GM21717 (cell line): Measurements from ENCODE around the gene TFAP2E.

Experiments used
- ATAC-seq: cut with Tn5 transposase; IDR thresholded peaks from one replicate; pipeline ENCODE4 v1.9.1; 2021; ENCODE audit warnings: mild to moderate bottlenecking, moderate library complexity; ENCODE audit not compliant: unreplicated experiment

TFAP2E gene

DNA sequence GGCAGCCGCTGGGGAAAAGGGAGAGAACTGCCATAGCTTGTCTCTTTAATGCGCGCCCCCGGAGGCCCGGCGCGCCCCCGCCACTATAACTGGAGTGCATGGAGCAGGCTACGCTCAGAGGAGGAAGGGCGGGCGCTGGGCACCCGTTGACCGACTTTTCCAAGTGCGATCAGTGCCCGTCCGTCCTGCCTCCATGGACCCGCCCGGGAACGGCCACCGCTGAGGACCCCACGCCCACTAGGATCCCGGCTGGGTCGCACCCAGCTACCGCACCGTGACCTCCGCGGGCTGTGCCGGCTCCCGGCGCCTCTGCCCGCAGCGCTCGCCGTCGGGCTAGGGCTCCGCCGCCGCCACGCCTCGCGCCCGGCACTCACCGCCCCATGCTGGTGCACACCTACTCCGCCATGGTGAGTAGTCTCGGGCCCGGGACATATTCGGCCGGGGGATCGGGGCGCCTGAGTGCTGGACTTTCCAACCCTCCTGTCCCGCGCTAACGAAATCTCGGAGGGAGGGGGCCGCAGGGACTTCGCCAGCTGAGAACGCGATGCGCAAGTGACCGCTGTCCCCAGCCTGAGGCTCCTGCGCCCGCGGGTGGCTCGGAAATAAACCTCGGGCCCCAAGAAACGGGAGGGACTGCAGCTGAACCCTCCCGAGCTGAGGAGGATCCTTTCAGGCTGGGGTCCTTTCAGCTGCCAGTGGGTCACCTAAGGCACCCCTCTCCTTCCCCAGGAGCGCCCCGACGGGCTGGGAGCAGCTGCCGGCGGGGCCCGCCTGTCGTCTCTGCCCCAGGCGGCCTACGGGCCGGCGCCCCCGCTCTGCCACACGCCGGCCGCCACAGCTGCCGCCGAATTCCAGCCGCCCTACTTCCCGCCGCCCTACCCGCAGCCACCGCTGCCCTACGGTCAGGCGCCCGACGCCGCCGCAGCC lies at the start of gene TFAP2E:
Gene TFAP2E (plus strand): TSS at position 117 of the 927 bp plus-strand sequence. CDS start 264 bp downstream, at position 381.
- no peak for ATAC-seq

DNA sequence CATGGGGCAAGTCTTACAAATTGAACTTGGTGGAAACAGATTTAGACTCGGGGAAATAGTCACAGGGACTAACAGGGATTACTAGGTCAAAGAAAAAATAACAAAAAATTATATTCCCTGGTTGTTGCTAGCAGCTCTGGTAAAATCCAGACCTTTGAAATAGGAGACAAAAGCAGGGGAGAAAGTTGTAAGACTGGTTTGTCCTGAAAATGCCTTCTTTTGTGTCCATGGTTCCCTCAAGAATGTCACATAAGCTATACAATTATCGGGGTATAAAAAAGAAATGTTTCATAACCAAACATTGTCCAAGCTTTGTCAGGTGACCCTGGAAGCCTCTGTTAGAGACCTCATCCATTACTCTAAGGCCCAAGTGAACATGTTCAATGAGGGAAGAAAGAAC lies 49.0 kb upstream of the TFAP2E start:
- ATAC-seq: no peak

DNA sequence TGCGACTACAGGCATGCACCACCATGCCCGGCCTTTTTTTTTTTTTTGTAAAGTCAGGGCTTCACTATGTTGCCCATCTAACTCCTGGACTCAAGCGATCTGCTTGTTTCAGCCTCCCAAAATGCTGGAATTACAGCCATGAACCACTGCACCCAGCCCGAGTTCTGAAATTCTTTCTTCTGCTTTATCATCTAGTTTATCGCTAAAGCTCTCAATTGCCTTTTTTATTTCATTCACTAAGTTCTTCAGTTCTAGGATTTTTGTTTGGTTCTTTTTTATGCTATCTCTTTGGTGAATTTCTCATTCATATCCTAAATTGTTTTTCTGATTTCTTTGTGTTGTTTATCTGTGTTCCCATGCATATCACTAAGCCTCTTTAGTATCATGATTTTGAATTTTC lies 42.9 kb upstream of the TFAP2E start:
- ATAC-seq: no peak

DNA sequence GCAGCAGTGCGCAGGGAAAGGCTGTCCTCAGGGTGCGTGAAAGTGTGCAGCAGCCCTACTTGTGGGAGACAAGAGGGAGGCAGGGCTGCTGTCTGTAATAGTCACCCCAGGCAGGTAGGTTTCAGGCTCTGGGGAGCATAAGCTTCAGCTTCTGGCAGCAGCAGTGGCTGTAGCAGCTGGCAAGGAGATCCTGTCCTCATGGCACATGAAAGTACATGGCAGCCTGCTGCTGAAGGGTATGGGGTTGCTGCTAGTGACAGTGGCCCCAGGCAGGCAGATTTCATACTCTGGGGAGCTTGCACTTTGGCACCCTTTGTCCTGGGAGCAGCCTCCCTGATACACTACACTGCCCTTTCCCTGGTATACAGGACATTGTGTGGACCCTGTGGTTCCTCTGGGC lies 42.2 kb upstream of the TFAP2E start:
- no peak for ATAC-seq

DNA sequence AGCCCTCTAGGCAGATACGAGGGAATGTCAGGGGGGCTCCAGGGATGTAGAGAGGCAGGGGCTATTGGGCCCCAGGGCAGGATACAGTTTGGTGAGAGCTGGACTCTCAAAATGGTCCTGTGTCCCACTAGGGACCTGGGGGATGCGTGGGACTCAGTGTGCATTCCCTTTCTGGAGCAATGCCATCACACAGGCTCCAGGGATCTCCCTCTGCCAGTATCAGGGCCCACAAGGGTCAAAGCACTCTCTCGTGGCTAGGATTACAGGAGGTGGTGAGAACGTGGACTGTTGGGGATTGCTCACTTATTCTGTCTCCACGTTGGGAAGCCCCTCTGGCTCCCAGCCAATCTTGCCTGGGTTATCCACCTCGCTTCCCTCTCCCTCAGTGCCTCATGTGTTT lies 41.7 kb upstream of the TFAP2E start:
- ATAC-seq: no peak

DNA sequence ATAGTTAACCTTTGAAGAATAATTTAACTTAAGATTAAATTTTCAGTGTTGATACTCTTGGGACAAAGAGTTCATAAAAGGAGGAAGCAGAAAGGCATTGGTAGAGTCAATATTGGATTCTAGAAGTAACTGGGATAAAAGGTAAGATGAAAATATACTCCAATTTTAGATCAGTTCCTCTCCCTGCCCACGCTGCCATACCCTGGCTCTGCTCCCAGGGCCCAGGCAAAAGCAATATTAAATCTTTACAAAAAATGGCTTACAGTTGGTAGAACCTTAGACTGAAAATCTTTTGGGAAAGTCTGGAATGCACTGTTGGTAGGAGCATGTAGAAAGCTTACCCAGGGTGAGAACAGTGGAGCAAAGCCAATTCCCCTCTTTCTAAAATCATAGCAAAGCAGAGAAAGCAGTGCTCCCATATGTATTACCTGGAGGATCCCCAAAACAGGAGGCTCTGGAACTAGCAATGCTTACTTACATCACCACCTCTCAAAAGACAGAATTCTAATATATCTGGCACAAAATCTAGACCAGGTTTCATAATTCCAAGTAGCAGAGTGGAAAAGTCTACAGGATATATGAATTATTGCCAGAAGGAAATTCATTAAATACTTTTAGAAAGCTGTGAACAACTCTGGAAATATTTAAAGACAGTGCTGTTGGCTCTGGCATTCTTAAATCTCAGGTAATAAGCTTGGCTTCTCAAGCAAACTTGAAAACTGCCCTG lies 40.5 kb upstream of the TFAP2E start:
- no peak for ATAC-seq

DNA sequence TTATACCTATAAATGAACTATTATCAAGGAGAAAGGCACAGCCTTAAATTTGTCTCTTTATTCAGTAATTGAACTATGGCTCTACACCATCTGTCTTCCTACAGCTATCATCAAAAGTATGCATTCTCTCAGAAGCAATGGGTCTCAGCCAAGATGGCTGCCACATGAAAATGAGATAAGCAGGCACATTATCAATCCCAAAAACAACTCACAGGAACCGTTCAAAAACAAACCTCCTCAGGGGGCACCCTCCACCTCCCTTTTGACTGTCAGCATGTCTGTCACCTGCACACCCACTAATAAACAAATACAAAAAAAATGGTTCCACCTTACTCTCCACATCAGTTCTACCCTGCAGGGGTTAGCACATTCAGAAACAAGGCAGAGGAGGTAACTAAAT lies 39.5 kb upstream of the TFAP2E start:
- ATAC-seq: no peak

DNA sequence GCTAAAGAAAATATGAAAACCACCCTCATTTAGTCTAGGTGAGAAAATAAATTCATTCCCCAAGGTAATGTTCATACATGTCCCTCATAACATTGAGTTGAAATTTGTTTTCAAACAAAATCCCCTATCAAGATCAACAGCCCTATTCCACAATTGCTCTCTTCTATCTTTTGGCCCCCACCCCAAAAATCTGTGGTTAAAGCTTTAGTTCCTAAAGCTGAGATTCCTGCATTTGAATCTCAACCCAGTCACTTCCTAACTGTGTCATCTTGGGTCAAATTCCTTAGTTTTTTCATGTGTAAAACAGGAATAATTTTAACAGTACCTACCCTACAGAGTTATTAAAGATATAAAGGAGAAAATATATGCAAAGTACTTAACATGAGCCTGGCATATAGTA lies 37.9 kb upstream of the TFAP2E start:
- no peak for ATAC-seq

DNA sequence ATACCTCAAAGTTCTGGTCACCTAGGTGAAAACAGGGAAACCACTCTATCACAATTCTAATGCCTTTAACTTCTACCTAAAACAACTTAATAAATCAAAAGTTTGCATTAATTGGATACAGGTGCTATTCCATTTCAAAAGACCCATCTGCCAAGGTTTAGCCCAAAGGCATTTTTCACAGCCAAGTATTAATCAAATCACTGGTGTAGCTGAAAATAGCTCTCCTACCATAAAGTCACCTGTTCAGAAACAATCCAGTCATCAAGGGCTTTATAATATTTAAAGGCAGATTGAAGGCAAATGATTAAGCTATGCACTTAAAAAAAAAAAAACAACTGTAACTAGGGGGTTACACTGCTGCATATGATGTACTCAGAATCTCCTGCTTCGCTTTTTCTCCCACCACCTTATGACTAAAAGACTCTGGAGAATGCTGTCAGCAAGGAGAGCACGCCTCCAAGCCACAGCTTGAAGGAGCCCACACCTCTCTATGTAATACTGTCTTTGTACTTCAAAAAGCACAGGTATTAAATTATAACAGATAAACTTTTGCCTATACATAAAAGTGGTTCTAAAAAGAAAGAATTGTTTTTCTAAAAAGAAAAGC lies 36.5 kb upstream of the TFAP2E start:
- ATAC-seq: no peak

DNA sequence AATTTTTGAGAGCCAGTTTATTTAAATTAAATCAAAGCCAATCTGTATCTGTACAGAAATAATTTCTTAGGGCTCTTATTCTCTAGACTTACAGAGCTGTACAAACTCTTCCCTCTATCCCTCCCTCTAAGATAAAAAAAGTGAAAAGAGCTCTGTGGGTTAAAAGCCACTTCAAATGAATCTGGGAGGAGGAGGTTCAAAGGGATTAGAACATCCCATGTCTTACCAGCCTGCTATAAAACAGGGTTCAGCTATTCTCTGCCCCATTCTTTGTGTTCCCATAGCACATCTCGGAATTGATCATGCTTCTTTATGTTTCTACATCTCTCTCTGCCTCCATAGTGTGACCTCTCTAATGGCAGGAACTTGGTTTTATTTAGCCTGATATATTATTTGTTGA lies 35.3 kb upstream of the TFAP2E start:
- ATAC-seq: no peak

DNA sequence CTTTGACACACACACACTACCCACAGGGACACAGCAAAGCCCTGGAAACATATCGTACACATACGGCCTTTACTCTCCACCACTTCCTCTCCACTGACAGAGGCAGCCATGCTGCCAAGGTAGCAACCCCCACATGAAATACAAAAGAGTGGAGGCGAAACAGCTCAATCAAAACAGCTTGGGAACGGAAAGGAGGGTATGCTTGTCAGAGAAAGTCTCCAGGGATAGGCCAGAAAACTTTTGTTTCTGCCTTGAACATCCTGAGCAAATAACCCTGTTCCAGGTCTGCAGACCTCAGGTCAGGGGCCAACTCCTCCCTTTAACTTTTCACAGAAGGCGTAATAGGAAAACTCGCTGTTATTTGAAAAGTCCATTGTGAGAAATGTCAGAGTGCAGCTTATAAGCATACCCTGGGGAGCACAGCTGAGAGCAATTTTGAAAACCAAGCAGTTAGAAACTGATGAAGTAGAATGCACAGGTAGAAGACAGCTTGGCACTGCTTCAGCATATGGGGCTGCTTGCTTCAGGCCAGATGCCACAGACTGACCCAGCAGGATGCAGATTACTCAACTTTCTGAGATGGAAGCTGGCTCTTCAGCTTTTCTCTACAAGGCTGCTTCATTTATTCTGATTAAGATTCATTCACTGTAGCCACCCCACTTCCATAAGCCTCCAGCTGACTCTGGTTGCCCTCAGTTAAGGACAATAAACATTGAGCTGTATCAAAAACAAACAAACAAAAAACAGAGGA lies 33.9 kb upstream of the TFAP2E start:
- no peak for ATAC-seq

DNA sequence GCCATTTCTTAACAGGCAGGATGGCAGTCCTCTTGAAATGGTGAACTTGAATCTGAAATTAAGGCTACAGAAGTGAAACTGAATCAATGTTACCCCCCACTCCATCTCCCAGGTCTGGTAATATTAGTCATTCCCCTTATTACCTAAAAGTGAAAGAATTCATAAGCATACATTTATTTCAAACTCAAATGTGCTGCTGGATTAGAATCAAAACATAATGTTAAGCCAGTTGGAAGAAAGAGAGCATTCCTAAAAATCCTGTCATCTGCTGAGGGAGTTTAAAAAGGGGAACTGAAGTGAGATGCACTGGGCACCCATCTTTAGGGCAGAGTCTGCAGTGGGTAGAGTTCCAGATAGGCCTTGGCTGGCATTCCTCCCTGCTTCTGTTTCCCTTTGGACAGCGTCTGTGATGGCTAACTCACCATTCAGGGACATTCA lies 33.3 kb upstream of the TFAP2E start:
- ATAC-seq: no peak

DNA sequence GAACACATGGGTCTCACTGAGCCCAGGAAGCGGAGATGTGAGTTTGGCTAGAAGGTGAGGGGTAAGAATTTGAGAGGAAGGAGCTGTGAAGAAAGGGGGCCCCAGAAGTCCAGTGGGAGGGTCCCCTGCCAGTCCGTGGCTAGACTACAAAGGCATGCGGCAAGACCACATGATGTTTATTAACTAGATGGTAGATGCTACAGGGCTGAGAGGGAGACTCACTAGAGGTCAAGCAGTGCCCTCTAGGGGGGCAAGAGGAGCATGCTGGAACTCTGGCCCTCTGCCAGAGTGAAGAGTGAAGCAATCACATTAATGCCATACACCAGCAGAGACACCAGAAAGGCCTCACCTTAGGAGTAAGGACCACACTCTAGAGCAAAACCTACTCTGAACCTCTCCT lies 28.1 kb upstream of the TFAP2E start:
- ATAC-seq: no peak

DNA sequence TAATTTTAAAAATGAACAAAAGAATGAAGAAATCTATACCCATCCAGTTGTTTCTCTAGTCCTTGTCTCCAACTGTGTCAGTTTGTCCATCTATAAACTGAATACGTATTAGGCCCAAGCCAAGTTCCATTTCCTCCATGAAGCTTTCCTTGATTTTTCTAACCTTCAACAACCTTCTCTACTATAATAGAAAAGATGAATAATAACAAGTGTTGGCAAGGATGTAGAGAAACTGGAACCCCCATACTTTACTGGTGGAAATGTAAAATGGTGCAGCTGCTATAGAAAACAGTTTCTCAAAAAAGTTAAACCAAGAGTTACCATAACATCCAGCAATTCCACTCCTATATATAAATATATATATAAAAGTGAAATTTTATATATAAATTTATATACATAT lies 26.5 kb upstream of the TFAP2E start:
- ATAC-seq: no peak

DNA sequence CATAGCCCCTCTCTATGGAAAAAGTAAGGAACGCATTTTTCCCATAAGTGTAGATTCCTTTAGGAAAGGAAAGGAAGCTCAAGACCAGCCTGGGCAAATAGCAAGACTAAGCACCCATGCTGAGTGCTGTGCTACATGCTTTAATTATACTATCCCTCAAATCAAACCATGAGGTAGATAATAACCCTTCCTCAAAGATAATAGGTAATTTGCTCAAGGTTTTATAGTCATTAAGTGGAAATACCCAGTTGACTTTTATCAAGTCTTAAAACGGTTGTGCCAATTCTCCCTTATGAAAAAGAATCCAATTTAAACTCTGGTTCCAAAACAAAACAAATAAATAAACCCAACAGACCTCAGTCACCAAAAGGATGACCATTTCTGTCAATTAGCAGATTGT lies 19.3 kb upstream of the TFAP2E start:
- ATAC-seq: no peak

DNA sequence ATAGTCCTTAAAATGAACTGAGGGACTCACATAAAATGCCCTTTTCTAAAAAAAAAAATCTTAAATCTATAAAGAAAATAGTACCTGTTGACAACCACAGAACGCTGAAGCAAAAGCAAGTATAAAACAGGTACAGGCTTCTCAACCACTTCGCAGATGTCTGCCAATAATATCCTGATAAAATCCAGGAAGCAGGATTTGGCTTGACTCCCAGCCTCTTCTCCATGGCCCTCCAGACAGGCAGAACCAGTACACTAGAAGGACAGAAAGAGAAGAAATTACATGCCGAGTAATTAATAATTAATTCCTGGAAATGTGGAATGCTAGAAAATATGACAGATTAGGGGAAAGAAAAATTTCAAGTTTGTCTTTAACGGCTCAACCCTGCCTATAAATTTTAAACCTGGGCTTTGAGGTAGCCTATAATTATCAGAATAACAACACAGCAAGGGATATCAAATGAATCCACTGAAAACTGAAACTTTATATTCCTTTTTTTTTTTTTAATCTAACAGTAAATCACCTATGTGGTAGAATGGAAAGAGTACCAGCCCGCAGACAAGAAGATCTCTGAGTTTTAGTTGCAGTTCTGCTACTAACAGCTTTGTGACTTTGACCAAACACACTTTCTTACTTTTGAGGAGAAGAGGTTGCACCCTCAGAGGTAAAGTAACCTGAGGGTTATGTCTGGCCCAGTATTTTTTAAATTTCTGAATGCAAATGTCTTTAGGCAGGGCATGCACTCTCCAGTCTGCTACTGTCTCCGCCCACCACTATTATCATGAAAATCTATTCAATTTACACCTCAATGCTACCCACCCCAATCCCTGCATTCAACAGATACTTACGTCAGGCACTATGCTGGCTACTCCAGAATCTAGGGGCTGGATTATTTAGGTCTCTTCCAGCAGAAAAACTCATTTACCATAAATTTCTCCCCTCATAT lies 18.6 kb upstream of the TFAP2E start:
- ATAC-seq: no peak

DNA sequence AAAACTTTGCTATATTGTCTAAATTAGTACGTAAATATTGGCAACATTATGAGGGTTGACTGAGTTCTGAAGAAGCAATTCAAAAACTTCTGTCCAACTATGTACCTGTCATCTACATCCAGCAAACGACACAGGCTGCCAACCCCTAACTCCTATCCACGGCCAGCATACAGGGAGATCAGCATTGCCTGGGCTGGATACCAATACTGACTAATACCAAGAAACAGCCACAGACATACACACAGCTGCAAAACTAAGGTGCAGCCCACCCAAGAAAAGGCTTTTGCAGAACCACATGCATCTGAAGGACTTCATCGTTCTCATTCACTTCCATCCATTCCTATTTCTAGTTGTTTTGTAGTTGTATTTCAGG lies 17.9 kb upstream of the TFAP2E start:
- ATAC-seq: no peak

DNA sequence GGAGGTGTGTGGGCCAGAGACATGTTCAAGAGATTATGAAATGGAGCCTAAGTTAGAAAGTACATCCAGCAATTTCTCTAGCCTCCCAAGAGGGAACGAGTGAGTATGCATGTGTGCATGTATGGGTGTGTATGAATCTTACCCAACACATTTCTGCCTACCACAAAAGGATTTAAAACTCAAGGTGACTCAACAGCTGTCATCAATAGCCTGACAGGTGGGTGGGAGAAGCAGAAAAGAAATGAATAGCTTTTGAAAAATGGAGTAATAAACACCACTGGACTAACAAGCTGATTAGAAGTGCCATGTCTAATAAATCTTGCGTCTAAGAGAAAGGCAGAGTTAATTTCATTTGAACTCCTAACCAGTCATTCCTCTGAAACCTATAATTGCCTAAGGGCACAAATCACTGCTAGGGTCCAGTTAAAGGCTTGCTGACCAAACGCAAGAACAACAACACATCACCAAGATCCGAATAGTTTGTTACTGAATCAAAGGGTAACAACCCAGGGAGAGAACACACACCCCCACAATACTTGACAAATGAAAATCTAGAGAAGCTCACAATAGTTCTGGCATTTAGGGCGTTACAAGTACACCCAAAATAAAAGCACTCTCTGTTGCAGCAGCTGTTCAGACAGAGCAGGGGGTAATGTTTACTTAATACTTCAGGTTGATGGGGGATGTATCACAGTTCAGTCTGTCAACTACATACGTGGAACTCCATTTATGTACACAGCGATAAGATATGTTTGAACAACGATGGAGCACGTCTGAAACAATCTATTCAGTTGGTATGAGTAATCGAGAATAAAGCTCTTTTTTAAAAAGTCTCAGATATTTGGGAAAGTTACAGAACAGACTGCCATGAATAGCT lies 17.3 kb upstream of the TFAP2E start:
- ATAC-seq: no peak
